PC-9 (cell line): ENCODE measurements around the gene NOSIP.

ENCODE experiments used
- CTCF ChIP-seq: fragments of 200-600 bp; sonication (generic); conservative IDR thresholded peaks from 2 replicates; pipeline ENCODE4 v1.6.1; 2017; ENCODE audit warnings: mixed run types, antibody characterized with exemption, mild to moderate bottlenecking, moderate library complexity
- EZH2 ChIP-seq: fragments of 200-600 bp; sonication (generic); IDR thresholded peaks from 2 replicates; pipeline ENCODE4 v1.8.0; 2017; ENCODE audit warnings: antibody characterized with exemption, low read depth

DNA sequence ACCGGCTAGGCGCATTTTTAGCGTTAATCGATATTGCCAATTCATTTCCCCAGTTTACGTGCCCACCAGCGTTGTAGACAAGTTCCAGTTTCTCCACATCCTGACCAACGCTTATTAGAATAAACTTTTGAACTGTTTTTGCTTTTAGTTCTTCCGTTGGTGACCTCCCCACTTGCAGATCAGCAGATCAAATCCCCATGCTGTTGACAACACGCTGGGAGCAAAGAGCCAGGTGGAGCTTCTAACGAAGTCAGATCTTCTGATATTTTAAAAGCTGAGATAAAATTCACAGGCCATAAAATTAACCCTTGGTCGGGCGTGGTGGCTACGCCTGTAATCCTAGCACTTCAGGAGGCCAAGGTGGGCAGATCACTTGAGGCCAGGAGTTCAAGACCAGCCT is 31.3 kb downstream of the NOSIP start:
- TF ChIP-seq CTCF (no peak), EZH2 (no peak)
